WTC11 (cell line): ENCODE data around the gene TMEM59. TPM values are rescaled to one million over a fixed set of nuclear protein-coding genes. Genes with fewer than 3 reads are reported as not detected.
"Not testable (repeated sequence)": the region's sequence is repeated elsewhere in the genome, so short reads cannot be mapped to it uniquely, and the experiment has no call there.

Source experiments
- ATAC-seq: fragments of 200-7000 bp; cut with Tn5 transposase; 2 replicates; pipeline ENCODE4 v1.10.0; 2021; ENCODE audit warnings: mild to moderate bottlenecking, moderate library complexity
- CTCF ChIA-PET: fragments of 300-600 bp; sonication (Branson Sonifier 250); formaldehyde crosslinking; loops from one replicate; lab custom pipeline; 2021; ENCODE audit warnings: antibody characterized with exemption; lab: Charles Lee
- POLR2A ChIA-PET: fragments of 350-600 bp; sonication (Branson Sonifier 250); formaldehyde crosslinking; loops from one replicate; lab custom pipeline; 2021; ENCODE audit warnings: antibody characterized with exemption; lab: Charles Lee
- DNase-seq: peaks from one replicate; pipeline ENCODE4 v3.0.0; 2021; ENCODE audit warnings: low spot score
- H3K27ac Mint-ChIP-seq: 2 replicates; pipeline ENCODE4 v1.8.0; 2021; ENCODE audit warnings: mixed read lengths
- H3K27me3 Mint-ChIP-seq: 2 replicates; pipeline ENCODE4 v1.8.0; 2021; ENCODE audit warnings: low read depth, mild to moderate bottlenecking, moderate library complexity, mixed read lengths
- H3K36me3 Mint-ChIP-seq: 2 replicates; pipeline ENCODE4 v1.8.0; 2021; ENCODE audit warnings: mixed read lengths
- H3K4me1 Mint-ChIP-seq: 2 replicates; pipeline ENCODE4 v1.8.0; 2022; ENCODE audit warnings: mixed read lengths
- H3K4me3 Mint-ChIP-seq: 2 replicates; pipeline ENCODE4 v1.8.0; 2021; ENCODE audit warnings: mild to moderate bottlenecking, moderate library complexity, mixed read lengths
- H3K9me3 Mint-ChIP-seq: 2 replicates; pipeline ENCODE4 v1.8.0; 2021; ENCODE audit warnings: mixed read lengths
- ATF1 ChIP-seq: sonication (generic); formaldehyde crosslinking; IDR thresholded peaks from 2 replicates; pipeline ENCODE4 v1.8.1; 2023; ENCODE audit warnings: mild to moderate bottlenecking, moderate library complexity, missing genetic modification reagents
- ATF6 ChIP-seq: sonication (generic); formaldehyde crosslinking; IDR thresholded peaks from 2 replicates; pipeline ENCODE4 v1.8.1; 2023; ENCODE audit warnings: mild to moderate bottlenecking, missing genetic modification reagents
- CDX4 ChIP-seq: fragments of 250-450 bp; sonication (Bioruptor Pico); IDR thresholded peaks from 2 replicates; pipeline ENCODE4 v1.9.0; 2021; ENCODE audit warnings: moderate library complexity, mild to moderate bottlenecking, inconsistent platforms, borderline replicate concordance
- E2F4 ChIP-seq: sonication (generic); formaldehyde crosslinking; IDR thresholded peaks from 2 replicates; pipeline ENCODE4 v1.8.1; 2022; ENCODE audit warnings: low read depth, mild to moderate bottlenecking, moderate library complexity, missing genetic modification reagents, borderline replicate concordance
- E2F5 ChIP-seq: sonication (generic); formaldehyde crosslinking; IDR thresholded peaks from 2 replicates; pipeline ENCODE4 v1.8.1; 2022; ENCODE audit warnings: mild to moderate bottlenecking, moderate library complexity, missing genetic modification reagents
- ERG ChIP-seq: fragments of 250-450 bp; sonication (Bioruptor Pico); IDR thresholded peaks from 2 replicates; pipeline ENCODE4 v1.8.0; 2021; ENCODE audit warnings: mild to moderate bottlenecking
- ESRRA ChIP-seq: sonication (generic); formaldehyde crosslinking; IDR thresholded peaks from 2 replicates; pipeline ENCODE4 v1.8.1; 2022; ENCODE audit warnings: mild to moderate bottlenecking, missing genetic modification reagents, borderline replicate concordance
- GTF2I ChIP-seq: fragments of 250-450 bp; sonication (Bioruptor Pico); conservative IDR thresholded peaks from 2 replicates; pipeline ENCODE4 v1.4.0; 2021; ENCODE audit warnings: mild to moderate bottlenecking
- HMGXB4 ChIP-seq: sonication (generic); formaldehyde crosslinking; IDR thresholded peaks from 2 replicates; pipeline ENCODE4 v1.8.1; 2023; ENCODE audit warnings: mild to moderate bottlenecking, moderate library complexity, missing genetic modification reagents
- ZNF671 ChIP-seq: fragments of 250-450 bp; sonication (Bioruptor Pico); IDR thresholded peaks from 2 replicates; pipeline ENCODE4 v1.8.0; 2021; ENCODE audit warnings: mild to moderate bottlenecking
- total RNA-seq: library from RNA; stranded (reverse); gene quantifications from 3 replicates; pipeline ENCODE4 v1.2.3, GENCODE V29; 2021

Gene TMEM59
- total RNA-seq, 1 experiment from 2014 or later = 122 TPM

- TF ChIP-seq E2F4 (CRISPR knock-in tag) (no peak), ERG (no peak), ZNF671 (CRISPR knock-in tag) (no peak)
Measured at GRCh38 chr1:54095546-54096226, 42.7 kb upstream of the TMEM59 start (continued).

GRCh38 chr1:54094730-54095105, 41.7 kb upstream of the TMEM59 start:
- CTCF ChIA-PET = interaction anchor here (2.3 to 3.4 kb wide), 2 partner anchors 13 to 27 kb away, joined by 7 to 14 read pairs; no protein-coding TSS in a partner anchor
- H3K9me3 Mint-ChIP-seq, DNase-seq, H3K27me3 Mint-ChIP-seq, H3K27ac Mint-ChIP-seq, POLR2A ChIA-PET, H3K36me3 Mint-ChIP-seq, ATAC-seq, H3K4me3 Mint-ChIP-seq: not testable (repeated sequence)
- H3K4me1 Mint-ChIP-seq = peaks cover 19% of the 10 kb centered on the region

- H3K9me3 Mint-ChIP-seq = no peaks in the 10 kb centered on the region
- CTCF ChIA-PET = interaction anchor here (2.3 to 3.4 kb wide), 2 partner anchors 12 to 27 kb away, joined by 7 to 14 read pairs; no protein-coding TSS in a partner anchor
- POLR2A ChIA-PET = no interaction called here
- no peaks in the 10 kb centered on the region for H3K27me3 Mint-ChIP-seq
- no peak overlapping the region for H3K27ac Mint-ChIP-seq
- ATAC-seq (no peak), DNase-seq (no peak)
- H3K36me3 Mint-ChIP-seq = no peaks in the 10 kb centered on the region
- H3K4me1 Mint-ChIP-seq = peaks cover 19% of the 10 kb centered on the region
- no peak for TF ChIP-seq CDX4 (CRISPR knock-in tag)
- no peak for TF ChIP-seq ESRRA (CRISPR knock-in tag)
- TF ChIP-seq ATF6 (CRISPR knock-in tag) = no peak
- TF ChIP-seq GTF2I (CRISPR knock-in tag) = no peak
- TF ChIP-seq E2F5 = no peak
- no peak for TF ChIP-seq HMGXB4 (CRISPR knock-in tag)
- TF ChIP-seq ATF1 (CRISPR knock-in tag) = no peak
- H3K4me3 Mint-ChIP-seq = no peak overlapping the region
Measured at GRCh38 chr1:54094001-54094729, 41.2 kb upstream of the TMEM59 start.
